Trophoblast cell (in vitro differentiated cells and primary cell): Measurements from ENCODE around the gene HOXA4.

Experiments used
- DNase-seq, 2 donors: peaks; one replicate each; pipeline ENCODE4 v3.0.0-alpha.2; 2016
- H2AFZ ChIP-seq: 2 replicates; pipeline ENCODE4 v1.6.1; 2013; ENCODE audit warnings: low read length, moderate library complexity, mild to moderate bottlenecking; ENCODE audit not compliant: insufficient read depth, poor library complexity
- H2AK5ac ChIP-seq: 2 replicates; pipeline ENCODE4 v1.6.1; 2013; ENCODE audit warnings: mild to moderate bottlenecking, low read length
- H2BK120ac ChIP-seq: 2 replicates; pipeline ENCODE4 v1.6.1; 2013; ENCODE audit warnings: low read length, mild to moderate bottlenecking, moderate library complexity; ENCODE audit not compliant: insufficient read depth, poor library complexity
- H2BK12ac ChIP-seq: 2 replicates; pipeline ENCODE4 v1.6.1; 2013; ENCODE audit warnings: mild to moderate bottlenecking, low read length, moderate library complexity
- H2BK5ac ChIP-seq: 2 replicates; pipeline ENCODE4 v1.6.1; 2013; ENCODE audit warnings: low read length, low read depth, moderate library complexity, mild to moderate bottlenecking; ENCODE audit not compliant: poor library complexity
- H3K14ac ChIP-seq: 2 replicates; pipeline ENCODE4 v1.6.1; 2013; ENCODE audit warnings: mild to moderate bottlenecking, low read length
- H3K18ac ChIP-seq: 2 replicates; pipeline ENCODE4 v1.6.1; 2013; ENCODE audit warnings: mild to moderate bottlenecking, low read length
- H3K23ac ChIP-seq: 2 replicates; pipeline ENCODE4 v1.6.1; 2013; ENCODE audit warnings: low read length
- H3K27ac ChIP-seq: 2 replicates; pipeline ENCODE4 v1.5.1; 2013; ENCODE audit warnings: low read depth, mild to moderate bottlenecking, inconsistent platforms, low read length, moderate library complexity
- H3K27me3 ChIP-seq: 2 replicates; pipeline ENCODE4 v1.6.1; 2013; ENCODE audit warnings: inconsistent platforms, mild to moderate bottlenecking, low read length, moderate library complexity; ENCODE audit not compliant: insufficient read depth
- H3K36me3 ChIP-seq, 2 experiments: 1 replicate in 1 of 2; 2 replicates in 1 of 2; pipeline ENCODE4 v1.6.1; 2013; ENCODE audit warnings: low read length in 2 of 2, mild to moderate bottlenecking in 2 of 2, moderate library complexity in 1 of 2; ENCODE audit not compliant: insufficient read depth in 2 of 2, control insufficient read depth in 1 of 2
- H3K4ac ChIP-seq: 2 replicates; pipeline ENCODE4 v1.6.1; 2013; ENCODE audit warnings: low read depth, mild to moderate bottlenecking, low read length, moderate library complexity
- H3K4me1 ChIP-seq, 2 experiments: 1 replicate in 1 of 2; 2 replicates in 1 of 2; pipeline ENCODE4 v1.6.1; 2013; ENCODE audit warnings: low read length in 2 of 2, mild to moderate bottlenecking in 2 of 2, moderate library complexity in 1 of 2; ENCODE audit not compliant: insufficient read depth in 2 of 2, control insufficient read depth in 1 of 2
- H3K4me2 ChIP-seq: 2 replicates; pipeline ENCODE4 v1.6.1; 2013; ENCODE audit warnings: inconsistent platforms, mild to moderate bottlenecking, low read length, moderate library complexity
- H3K4me3 ChIP-seq: 2 replicates; pipeline ENCODE4 v1.5.1; 2013; ENCODE audit warnings: mild to moderate bottlenecking, low read depth, low read length, inconsistent platforms
- H3K79me1 ChIP-seq: one replicate; pipeline ENCODE4 v1.6.1; 2013; ENCODE audit warnings: low read length
- H3K79me2 ChIP-seq: 2 replicates; pipeline ENCODE4 v1.6.1; 2013; ENCODE audit warnings: low read length, mild to moderate bottlenecking; ENCODE audit not compliant: control insufficient read depth, insufficient read depth, poor library complexity
- H3K9ac ChIP-seq: 2 replicates; pipeline ENCODE4 v1.6.1; 2013; ENCODE audit warnings: mild to moderate bottlenecking, low read length
- H3K9me3 ChIP-seq: 2 replicates; pipeline ENCODE4 v1.6.1; 2013; ENCODE audit warnings: low read depth, mild to moderate bottlenecking, control low read depth, inconsistent platforms, low read length; ENCODE audit not compliant: insufficient read depth
- H4K12ac ChIP-seq: 2 replicates; pipeline ENCODE4 v1.6.1; 2013; ENCODE audit warnings: low read depth, mild to moderate bottlenecking, low read length, moderate library complexity
- H4K8ac ChIP-seq: 2 replicates; pipeline ENCODE4 v1.6.1; 2013; ENCODE audit warnings: low read depth, mild to moderate bottlenecking, low read length, moderate library complexity
- H4K91ac ChIP-seq: one replicate; pipeline ENCODE4 v1.6.1; 2013; ENCODE audit warnings: low read depth, mild to moderate bottlenecking, low read length, moderate library complexity
- WGBS: extraction: QIAGEN DNeasy Blood & Tissue Kit; methylation state at CpG from one replicate; pipeline ENCODE4 v1.1.7; 2013; ENCODE audit warnings: missing lambda C conversion rate; ENCODE audit not compliant: insufficient read length, insufficient coverage; ENCODE audit errors: extremely low coverage; 5-methylcytosine and 5-hydroxymethylcytosine counted together

Gene HOXA4

DNA sequence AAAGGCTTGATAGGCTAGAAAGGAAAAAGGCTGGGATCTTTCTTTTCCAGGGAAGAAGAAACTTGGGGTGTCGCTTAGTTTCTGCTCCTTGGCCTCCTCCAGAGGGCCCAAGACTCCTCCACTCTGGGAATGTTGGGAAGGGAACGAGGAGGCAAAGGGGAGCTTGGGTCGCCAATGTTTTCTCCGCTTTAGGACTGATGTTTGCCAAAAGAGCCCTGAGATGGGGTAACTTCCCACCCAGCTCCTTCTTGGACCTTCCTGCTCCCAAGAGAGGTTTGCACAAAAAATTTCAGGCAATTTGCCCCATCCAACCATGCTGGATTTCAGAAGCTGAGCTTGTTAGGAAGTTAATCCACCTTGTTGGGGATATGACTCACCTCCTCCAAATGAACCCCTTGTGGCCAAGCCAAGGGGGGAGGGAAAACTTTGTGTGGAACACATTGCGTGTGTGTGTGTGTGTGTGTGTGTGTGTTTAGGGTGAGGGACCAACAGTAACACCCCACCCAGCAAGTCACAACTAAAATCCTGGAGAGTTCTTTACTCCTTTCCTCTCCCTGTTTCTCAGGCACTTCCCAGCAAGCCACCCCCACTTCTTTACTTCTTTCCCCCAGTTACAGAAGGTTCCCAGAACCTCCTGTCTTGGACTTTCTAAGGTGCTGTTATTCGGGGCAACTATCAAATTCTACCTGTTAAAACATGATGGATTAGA, 19.4 kb downstream of the HOXA4 start:
- Histone ChIP-seq H3K4me2 (no peak overlapping the region), H3K79me1 (no peaks in the 10 kb centered on the region), H4K91ac (no peak overlapping the region), H3K14ac (no peak overlapping the region), H3K23ac (no peak overlapping the region), H2BK12ac (no peak overlapping the region), H4K12ac (no peak overlapping the region), H4K8ac (no peak overlapping the region), H3K9me3 (peaks cover 13% of the 10 kb centered on the region), H2AK5ac (no peak overlapping the region), H3K36me3 (no peaks in the 10 kb centered on the region), H2BK5ac (no peak overlapping the region), H3K18ac (no peak overlapping the region), H3K27ac (no peak overlapping the region), H3K27me3 (peaks cover 80% of the 10 kb centered on the region), H2BK120ac (no peak overlapping the region), H2AFZ (no peak overlapping the region), H3K4me1 (peaks cover 5 to 7% of the 10 kb centered on the region in 2 experiments), H3K9ac (no peak overlapping the region), H3K4me3 (no peak overlapping the region), H3K4ac (no peak overlapping the region), H3K79me2 (no peaks in the 10 kb centered on the region)
- WGBS: no CpG with 5 or more reads among the region's 6 CpGs
- DNase-seq: no peak

- no peak overlapping the region for H2BK5ac ChIP-seq
- peaks cover 80% of the 10 kb centered on the region for H3K27me3 ChIP-seq
- no peak overlapping the region for H3K9ac ChIP-seq
- no peak overlapping the region for H4K8ac ChIP-seq
- no peak overlapping the region for H4K91ac ChIP-seq
- H2BK12ac ChIP-seq: no peak overlapping the region
- no peaks in the 10 kb centered on the region for H3K79me2 ChIP-seq
- H3K4ac ChIP-seq: no peak overlapping the region
- no peaks in the 10 kb centered on the region for H3K79me1 ChIP-seq
- H2AK5ac ChIP-seq: no peak overlapping the region
- peaks cover 5 to 7% of the 10 kb centered on the region in 2 experiments for H3K4me1 ChIP-seq
- H3K14ac ChIP-seq: no peak overlapping the region
- H3K23ac ChIP-seq: no peak overlapping the region
- no peak overlapping the region for H2BK120ac ChIP-seq
- peaks cover 13% of the 10 kb centered on the region for H3K9me3 ChIP-seq
- H3K4me3 ChIP-seq: peak overlapping the region; percentile 21
- H3K27ac ChIP-seq: no peak overlapping the region
- H4K12ac ChIP-seq: no peak overlapping the region
- no peak overlapping the region for H2AFZ ChIP-seq
- WGBS: no CpG with 5 or more reads among the region's 66 CpGs
- DNase-seq: no peak
- no peaks in the 10 kb centered on the region for H3K36me3 ChIP-seq
- H3K18ac ChIP-seq: no peak overlapping the region
- peak overlapping the region; percentile 44 for H3K4me2 ChIP-seq
Observed at GRCh38 chr7:27110186-27111031, 20.1 kb downstream of the HOXA4 start.

DNA sequence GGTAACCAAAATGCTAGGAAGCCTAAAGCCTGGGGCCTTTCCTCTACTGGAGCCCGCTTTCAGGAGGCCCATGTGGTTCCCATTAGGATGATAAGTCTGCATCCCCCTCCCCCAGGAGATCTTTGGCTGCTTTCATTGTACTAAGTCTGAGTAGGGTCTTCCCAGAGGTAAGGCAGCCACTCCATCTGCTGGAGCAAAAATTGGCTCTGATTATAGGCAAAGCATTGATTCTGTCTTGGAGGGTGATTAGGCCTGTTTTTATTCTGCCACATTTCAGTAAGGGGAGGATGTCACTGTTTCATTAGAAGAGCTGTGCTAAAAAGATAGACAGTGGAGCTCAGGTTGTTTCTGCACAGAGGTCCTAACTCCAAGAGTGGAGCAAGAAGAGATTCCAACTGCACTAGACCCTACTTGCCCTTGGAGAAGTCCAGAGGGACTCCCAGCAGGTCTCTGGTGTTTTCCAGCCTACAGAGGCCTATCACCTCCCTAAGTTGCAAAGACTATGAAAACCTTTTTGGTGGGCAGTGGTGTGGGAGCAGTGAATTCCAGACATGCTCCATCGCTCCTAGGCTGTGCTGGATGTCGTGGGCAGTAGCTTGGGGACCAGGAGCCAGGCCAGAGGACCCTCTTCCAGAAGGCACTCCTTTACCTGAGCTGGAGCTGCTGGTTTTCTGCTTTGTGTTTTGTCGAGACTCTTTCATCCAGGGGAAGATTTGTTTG, 20.9 kb downstream of the HOXA4 start:
- Histone ChIP-seq H2BK12ac (no peak overlapping the region), H3K27ac (no peak overlapping the region), H3K14ac (no peak overlapping the region), H4K12ac (no peak overlapping the region), H3K4me2 (no peak overlapping the region), H2AK5ac (no peak overlapping the region), H3K36me3 (no peaks in the 10 kb centered on the region), H3K4ac (no peak overlapping the region), H3K9ac (no peak overlapping the region), H3K23ac (no peak overlapping the region), H3K4me1 (peaks cover 5 to 7% of the 10 kb centered on the region in 2 experiments), H3K79me2 (no peaks in the 10 kb centered on the region), H3K79me1 (no peaks in the 10 kb centered on the region), H4K91ac (no peak overlapping the region), H2BK5ac (no peak overlapping the region), H3K18ac (no peak overlapping the region), H3K4me3 (no peak overlapping the region), H2BK120ac (no peak overlapping the region), H3K27me3 (peaks cover 80% of the 10 kb centered on the region), H2AFZ (no peak overlapping the region), H4K8ac (no peak overlapping the region), H3K9me3 (peaks cover 13% of the 10 kb centered on the region)
- WGBS: no CpG with 5 or more reads among the region's 4 CpGs
- DNase-seq: no peak

- Histone ChIP-seq H3K4ac (no peak overlapping the region), H2AFZ (no peak overlapping the region), H4K91ac (no peak overlapping the region), H2BK12ac (no peak overlapping the region), H3K14ac (no peak overlapping the region), H4K12ac (no peak overlapping the region), H3K9ac (no peak overlapping the region), H3K4me1 (peaks cover 5 to 7% of the 10 kb centered on the region in 2 experiments), H3K79me1 (no peaks in the 10 kb centered on the region), H3K4me2 (peak overlapping the region; percentile 15), H3K27me3 (peaks cover 84% of the 10 kb centered on the region), H2BK120ac (no peak overlapping the region), H4K8ac (no peak overlapping the region), H2BK5ac (no peak overlapping the region), H3K27ac (no peak overlapping the region), H3K4me3 (no peak overlapping the region), H3K23ac (no peak overlapping the region), H3K79me2 (no peaks in the 10 kb centered on the region), H3K18ac (no peak overlapping the region), H3K9me3 (peaks cover 14% of the 10 kb centered on the region), H3K36me3 (no peaks in the 10 kb centered on the region), H2AK5ac (no peak overlapping the region)
- WGBS: no CpG with 5 or more reads among the region's 41 CpGs
- no peak for DNase-seq
Observed at GRCh38 chr7:27108390-27109127, 22.0 kb downstream of the HOXA4 start.
